SIG-M5 treated with dmso at 0.1 percent for 504 hours (cell line): ENCODE data around the gene HSP90AA1.

Experiments used
- DNase-seq: peaks from one replicate; lab custom pipeline; 2025; ENCODE audit not compliant: unreplicated experiment; lab: John Stamatoyannopoulos, UW

Gene HSP90AA1

DNA sequence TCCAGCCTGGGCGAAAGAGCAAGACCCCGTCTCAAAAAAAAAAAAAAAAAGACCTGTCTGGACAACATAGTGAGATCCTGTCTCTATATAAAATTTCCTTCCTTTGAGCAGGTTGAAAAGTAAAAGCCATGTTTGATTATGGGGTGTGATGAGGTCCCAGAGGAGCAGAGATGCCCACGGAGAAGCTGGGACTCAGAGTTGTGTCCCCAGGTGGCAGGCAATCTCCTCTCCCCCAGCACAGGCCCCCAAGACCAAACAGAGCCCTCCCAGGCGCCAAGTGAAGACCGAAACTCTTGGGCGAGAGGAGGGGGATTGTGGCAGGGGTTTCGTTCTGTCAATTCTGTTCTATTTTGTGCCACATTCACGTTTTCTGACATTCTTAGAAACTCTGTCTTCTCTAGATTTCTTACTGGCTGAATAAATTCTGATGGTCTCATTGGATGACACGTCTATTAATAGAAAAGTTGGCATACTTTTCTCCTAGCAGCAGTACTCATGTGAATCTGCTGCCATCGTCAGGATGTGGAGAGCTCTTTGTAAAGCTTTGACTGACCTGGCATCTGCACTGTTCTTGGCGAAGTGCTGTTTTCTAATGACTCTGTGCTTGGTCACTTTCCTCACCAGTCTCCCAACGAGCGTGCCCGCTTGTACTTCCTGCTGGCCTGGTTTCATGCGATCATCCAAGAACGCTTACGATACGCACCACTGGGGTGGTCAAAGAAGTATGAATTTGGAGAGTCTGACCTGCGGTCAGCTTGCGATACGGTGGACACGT is 43.4 kb downstream of the HSP90AA1 start:
- no peak for DNase-seq

DNA sequence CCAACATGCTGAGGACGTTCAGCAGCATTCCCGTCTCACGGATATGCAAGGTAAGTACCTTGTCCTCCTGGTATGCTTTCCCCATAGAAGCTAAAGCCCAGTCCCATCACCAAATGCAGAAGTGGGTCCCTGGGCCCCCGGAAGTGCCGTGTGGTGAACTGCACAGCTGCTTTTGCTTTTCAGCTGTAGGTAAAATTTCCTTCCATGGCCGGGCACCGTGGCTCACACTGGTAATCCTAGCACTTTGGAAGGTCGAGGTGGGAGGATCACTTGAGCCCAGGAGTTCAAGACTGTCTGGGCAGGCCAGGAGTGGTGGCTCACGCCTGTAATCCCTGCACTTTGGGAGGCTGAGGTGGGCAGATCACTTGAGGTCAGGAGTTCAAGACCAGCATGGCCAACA is 44.1 kb downstream of the HSP90AA1 start:
- DNase-seq = no peak

DNA sequence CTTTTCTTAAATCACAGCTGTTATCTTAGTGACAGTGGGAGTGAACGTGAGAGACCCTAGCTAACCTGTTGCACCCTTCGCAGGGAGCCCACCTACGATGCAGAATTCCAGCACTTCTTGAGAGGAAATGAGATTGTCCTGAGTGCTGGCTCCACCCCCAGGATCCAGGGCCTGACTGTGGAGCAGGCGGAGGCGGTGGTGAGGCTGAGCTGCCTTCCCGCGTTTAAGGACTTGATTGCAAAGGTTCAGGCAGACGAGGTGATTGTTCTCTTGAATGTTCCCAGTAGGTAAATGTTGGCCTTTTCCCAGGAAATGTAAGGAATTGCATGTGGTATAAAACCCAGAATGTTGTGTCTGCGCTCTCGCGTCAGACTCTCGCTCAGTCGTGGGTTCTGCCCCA is 46.7 kb downstream of the HSP90AA1 start:
- DNase-seq = no peak

DNA sequence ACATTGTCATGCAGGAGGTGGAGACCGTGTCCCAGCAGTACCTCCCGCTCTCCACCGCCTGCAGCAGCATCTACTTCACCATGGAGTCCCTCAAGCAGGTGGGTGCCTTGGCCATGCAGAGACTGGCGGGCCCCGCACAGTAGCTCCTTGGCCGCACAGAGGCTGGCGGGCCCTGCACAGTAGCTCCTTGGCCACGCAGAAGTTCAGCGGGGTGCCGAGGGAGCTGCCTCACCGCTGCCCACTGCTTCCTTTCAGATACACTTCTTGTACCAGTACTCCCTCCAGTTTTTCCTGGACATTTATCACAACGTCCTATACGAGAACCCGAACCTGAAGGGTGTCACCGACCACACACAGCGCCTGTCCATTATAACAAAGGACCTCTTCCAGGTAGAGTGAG is 47.7 kb downstream of the HSP90AA1 start:
- no peak for DNase-seq

DNA sequence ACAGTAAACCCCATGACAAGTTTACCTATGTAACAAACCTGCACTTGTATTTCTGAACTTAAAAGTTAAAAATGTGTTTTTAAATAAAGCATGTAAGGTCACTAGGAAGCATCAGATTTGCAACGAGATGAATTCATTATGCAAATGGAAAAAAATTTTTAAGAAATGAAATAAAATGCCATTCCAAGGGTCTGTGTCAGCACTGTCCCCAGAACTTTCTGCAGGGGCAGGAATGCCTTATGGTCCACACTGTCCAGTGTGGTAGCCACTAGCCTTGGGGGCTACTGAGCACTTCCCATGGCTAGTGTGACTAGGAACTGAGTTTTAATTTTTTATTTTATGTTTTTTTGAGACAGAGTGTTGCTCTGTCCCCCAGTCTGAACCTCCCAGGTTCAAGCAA is 49.2 kb downstream of the HSP90AA1 start:
- DNase-seq = no peak

DNA sequence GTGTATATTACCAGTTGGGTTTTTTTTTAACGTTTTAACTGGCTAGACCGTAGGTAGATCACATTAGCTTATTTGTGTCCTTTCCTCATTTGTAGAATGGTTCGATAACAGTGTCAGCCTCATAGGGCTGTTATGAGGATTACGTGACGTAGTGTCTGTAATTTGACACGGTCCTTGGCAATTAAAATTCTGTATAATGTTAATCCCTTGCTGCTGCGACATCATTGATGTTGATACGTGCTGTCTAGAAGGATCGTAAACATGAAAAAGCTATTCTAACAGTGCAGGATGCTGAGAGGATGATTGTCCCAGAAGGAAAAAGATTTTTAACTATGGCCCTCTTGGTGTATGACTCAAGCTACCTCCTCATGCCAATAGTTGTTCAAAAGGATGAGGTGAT is 50.9 kb downstream of the HSP90AA1 start:
- DNase-seq = no peak

DNA sequence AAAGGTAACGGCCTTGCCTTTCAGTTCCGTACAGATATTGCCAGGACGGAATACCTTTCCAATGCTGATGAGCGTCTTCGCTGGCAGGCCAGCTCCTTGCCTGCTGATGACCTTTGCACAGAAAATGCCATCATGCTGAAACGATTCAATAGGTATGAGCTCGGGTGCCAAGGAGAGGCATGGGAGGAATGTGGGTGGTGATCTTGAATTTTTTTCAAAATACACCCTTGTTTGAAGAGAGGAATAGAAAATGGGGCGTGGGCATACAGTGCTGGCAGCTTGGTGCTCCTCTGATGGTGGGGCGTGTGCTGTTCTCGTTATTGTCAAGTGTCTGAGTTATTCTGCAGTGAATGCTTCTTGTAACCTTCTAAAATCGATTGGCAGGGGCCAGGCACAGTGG is 52.5 kb downstream of the HSP90AA1 start:
- no peak for DNase-seq

DNA sequence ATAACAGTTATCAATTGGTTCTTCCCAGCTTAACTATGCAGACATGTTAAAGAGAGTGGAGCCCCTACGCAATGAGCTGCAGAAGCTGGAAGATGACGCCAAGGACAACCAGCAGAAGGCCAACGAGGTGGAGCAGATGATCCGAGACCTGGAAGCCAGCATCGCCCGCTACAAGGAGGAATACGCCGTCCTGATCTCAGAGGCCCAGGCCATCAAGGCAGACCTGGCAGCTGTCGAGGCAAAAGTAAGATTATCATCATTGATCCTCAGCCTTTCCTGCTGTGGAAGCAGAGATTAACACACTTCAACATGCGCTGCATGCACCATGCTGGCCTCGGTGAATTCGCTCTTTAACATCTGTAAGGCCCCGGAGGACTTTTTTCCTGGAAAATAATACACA is 53.6 kb downstream of the HSP90AA1 start:
- no peak for DNase-seq
